ENCODE data around the gene RBM14.

Gene RBM14

GRCh38 chr11:66659763-66660162 is 43.3 kb downstream of the RBM14 start:
- DNase-seq (ENCODE audit: low read depth in 2 of 2), result no peak
- H3K4me3 ChIP-seq (replicated peaks in 1 of 2; ENCODE audit: low read depth in 2 of 2, low read length in 2 of 2), result no peak overlapping the region
- TF ChIP-seq CTCF (IDR thresholded peaks at IDR 0.05; ENCODE audit: low read depth, low read length), result no peak

GRCh38 chr11:66663741-66664296 is 47.4 kb downstream of the RBM14 start:
- no peak overlapping the region for H3K4me3 ChIP-seq (replicated peaks in 1 of 2; ENCODE audit: low read depth in 2 of 2, low read length in 2 of 2)
- no peak for DNase-seq (ENCODE audit: low read depth in 2 of 2)
- TF ChIP-seq CTCF (IDR thresholded peaks at IDR 0.05; ENCODE audit: low read depth, low read length), result no peak

DNA sequence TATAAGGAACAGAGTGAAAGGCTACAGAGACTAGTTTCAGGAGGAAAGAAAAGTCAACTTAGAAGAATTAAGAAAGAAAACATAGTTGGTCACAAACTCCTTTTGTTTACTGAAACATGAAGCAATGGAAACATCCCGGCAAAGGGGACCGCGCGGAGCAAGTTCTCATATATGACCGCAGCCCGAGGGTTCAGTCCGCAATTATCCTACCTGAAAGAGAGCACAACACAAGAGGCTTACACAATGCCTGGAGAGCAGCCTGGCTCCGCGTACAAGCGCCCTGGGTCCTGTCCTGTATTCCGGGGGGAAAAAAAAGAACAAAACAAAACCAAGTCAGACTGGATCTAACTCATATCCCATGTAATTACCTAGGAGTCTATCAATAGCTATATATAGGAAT is 48.9 kb downstream of the RBM14 start:
- DNase-seq (ENCODE audit: low read depth in 2 of 2), result no peak

GRCh38 chr11:66670816-66671215 is 54.4 kb downstream of the RBM14 start:
- no peak overlapping the region for H3K4me3 ChIP-seq (replicated peaks in 1 of 2; ENCODE audit: low read depth in 2 of 2, low read length in 2 of 2)
- no peak for TF ChIP-seq CTCF (IDR thresholded peaks at IDR 0.05; ENCODE audit: low read depth, low read length)
- no peak for DNase-seq (ENCODE audit: low read depth in 2 of 2)

More for the DNA sequence above, 48.9 kb downstream of the RBM14 start:
- no peak overlapping the region for H3K4me3 ChIP-seq (replicated peaks in 1 of 2; ENCODE audit: low read depth in 2 of 2, low read length in 2 of 2)
- TF ChIP-seq CTCF (IDR thresholded peaks at IDR 0.05; ENCODE audit: low read depth, low read length), result no peak

- no peak for DNase-seq (ENCODE audit: low read depth in 2 of 2)
- no peak overlapping the region for H3K4me3 ChIP-seq (replicated peaks in 1 of 2; ENCODE audit: low read depth in 2 of 2, low read length in 2 of 2)
- no peak for TF ChIP-seq CTCF (IDR thresholded peaks at IDR 0.05; ENCODE audit: low read depth, low read length)
Observed at GRCh38 chr11:66674964-66675602, 58.7 kb downstream of the RBM14 start.

DNA sequence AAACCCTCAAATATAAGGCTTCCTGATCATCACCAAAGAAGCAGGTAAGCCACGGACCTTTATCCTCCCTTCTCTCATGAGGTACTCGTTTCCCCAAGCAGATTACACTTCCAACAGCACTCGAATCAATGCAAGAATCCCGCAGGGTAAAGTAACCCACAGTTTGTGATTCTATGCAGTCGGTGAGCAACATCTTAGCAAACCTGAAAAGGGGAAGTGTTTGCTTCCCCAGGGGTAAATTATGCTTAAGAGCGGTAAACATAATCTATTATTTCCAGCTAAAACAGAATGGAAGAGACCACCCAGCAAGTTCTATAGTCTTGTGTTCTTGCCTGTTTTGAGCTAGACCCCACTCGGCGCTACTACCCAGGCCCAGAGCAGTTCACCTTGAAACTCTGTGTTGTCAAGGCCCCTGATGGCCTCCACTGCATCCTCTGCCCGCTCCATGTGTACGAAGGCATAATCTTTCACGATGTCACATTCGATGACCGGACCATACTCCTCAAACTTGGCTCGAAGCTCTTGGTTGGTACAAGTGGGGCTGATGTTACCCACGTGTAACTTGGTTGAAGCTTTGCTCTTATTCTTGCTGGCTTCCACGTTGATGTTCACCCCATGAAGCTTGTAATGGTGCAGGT is 60.0 kb downstream of the RBM14 start:
- peak overlapping the region; percentile 73 to 74 for H3K4me3 ChIP-seq (replicated peaks in 1 of 2; ENCODE audit: low read depth in 2 of 2, low read length in 2 of 2)
- no peak for DNase-seq (ENCODE audit: low read depth in 2 of 2)
- no peak for TF ChIP-seq CTCF (IDR thresholded peaks at IDR 0.05; ENCODE audit: low read depth, low read length)
